IMR-90 (cell line): Measurements from ENCODE around the gene ACSL3. TPM values are rescaled to one million over a fixed set of nuclear protein-coding genes. Genes with fewer than 3 reads are reported as not detected.

Source experiments
- ATAC-seq: fragments of 200-7000 bp; cut with Tn5 transposase; 2 replicates; pipeline ENCODE4 v1.9.1; 2020; ENCODE audit warnings: low read depth, mild to moderate bottlenecking, moderate library complexity
- BruUV-seq: library from RNA; stranded (reverse); fragments of 400-500 nt; replicated peaks from 2 replicates; lab custom pipeline; 2021; lab: Mats Ljungman, UMichigan
- CTCF ChIA-PET: fragments of 300-600 bp; formaldehyde crosslinking; extraction: SDS; loops from one replicate; lab custom pipeline; 2021; ENCODE audit warnings: antibody characterized with exemption; lab: Yijun Ruan, JAX
- POLR2A ChIA-PET: fragments of 300-600 bp; sonication (Branson Sonifier 250); formaldehyde crosslinking; loops from one replicate; lab custom pipeline; 2022; ENCODE audit warnings: antibody characterized with exemption; ENCODE audit not compliant: unreplicated experiment; lab: Charles Lee
- DNase-seq: peaks from one replicate; pipeline ENCODE4 v3.0.0; 2013
- H2AFZ ChIP-seq: replicated peaks from 2 replicates; pipeline ENCODE3; 2013; ENCODE audit warnings: low read length, mild to moderate bottlenecking; ENCODE audit not compliant: poor library complexity
- H2AK5ac ChIP-seq: 2 replicates; pipeline ENCODE4 v1.6.1; 2013; ENCODE audit warnings: low read depth, low read length, inconsistent platforms
- H2AK9ac ChIP-seq: replicated peaks from 2 replicates; pipeline ENCODE3; 2013; ENCODE audit warnings: mild to moderate bottlenecking, low read depth, low read length, moderate library complexity; ENCODE audit not compliant: poor library complexity
- H2BK120ac ChIP-seq: 2 replicates; pipeline ENCODE4 v1.6.1; 2013; ENCODE audit warnings: low read depth, low read length, inconsistent platforms
- H2BK15ac ChIP-seq: 3 replicates; pipeline ENCODE4 v1.6.1; 2013; ENCODE audit warnings: low read depth, low read length, inconsistent platforms
- H2BK20ac ChIP-seq: 2 replicates; pipeline ENCODE4 v1.6.1; 2013; ENCODE audit warnings: low read depth, mild to moderate bottlenecking, inconsistent platforms, low read length, moderate library complexity
- H2BK5ac ChIP-seq: 2 replicates; pipeline ENCODE4 v1.6.1; 2013; ENCODE audit warnings: mild to moderate bottlenecking, low read depth, low read length, inconsistent platforms; ENCODE audit not compliant: poor library complexity, severe bottlenecking
- H3K14ac ChIP-seq: replicated peaks from 2 replicates; pipeline ENCODE4 v1.6.1; 2013; ENCODE audit warnings: low read depth, low read length, inconsistent platforms
- H3K18ac ChIP-seq: 2 replicates; pipeline ENCODE4 v1.6.1; 2013; ENCODE audit warnings: low read depth, low read length, control low read depth
- H3K23ac ChIP-seq: 2 replicates; pipeline ENCODE4 v1.6.1; 2013; ENCODE audit warnings: low read depth, low read length, inconsistent platforms
- H3K27ac ChIP-seq: 2 replicates; pipeline ENCODE4 v1.5.1; 2013; ENCODE audit warnings: mild to moderate bottlenecking, control low read depth, low read length; ENCODE audit not compliant: insufficient read depth
- H3K27me3 ChIP-seq: 2 replicates; pipeline ENCODE4 v1.6.1; 2013; ENCODE audit warnings: low read length; ENCODE audit not compliant: control insufficient read depth, insufficient read depth
- H3K36me3 ChIP-seq: 2 replicates; pipeline ENCODE4 v1.6.1; 2013; ENCODE audit warnings: low read length, mixed read lengths; ENCODE audit not compliant: control insufficient read depth, insufficient read depth
- H3K4ac ChIP-seq: 2 replicates; pipeline ENCODE4 v1.6.1; 2013; ENCODE audit warnings: low read depth, low read length, inconsistent platforms
- H3K4me1 ChIP-seq: 2 replicates; pipeline ENCODE4 v1.6.1; 2013; ENCODE audit warnings: low read length, mixed read lengths; ENCODE audit not compliant: control insufficient read depth, insufficient read depth
- H3K4me2 ChIP-seq: 2 replicates; pipeline ENCODE4 v1.6.1; 2013; ENCODE audit warnings: low read depth, mild to moderate bottlenecking, control low read depth, low read length, moderate library complexity
- H3K4me3 ChIP-seq: 2 replicates; pipeline ENCODE4 v1.5.1; 2013; ENCODE audit warnings: low read depth, mild to moderate bottlenecking, control low read depth, low read length, moderate library complexity; ENCODE audit not compliant: insufficient read depth
- H3K56ac ChIP-seq: 2 replicates; pipeline ENCODE4 v1.6.1; 2013; ENCODE audit warnings: low read length, inconsistent platforms; ENCODE audit not compliant: insufficient read depth; ENCODE audit errors: extremely low read depth
- H3K79me1 ChIP-seq, 2 experiments: 2 replicates each; pipeline ENCODE4 v1.6.1; 2013; ENCODE audit warnings: low read length in 2 of 2, inconsistent platforms in 1 of 2, low read depth in 1 of 2
- H3K9ac ChIP-seq: 2 replicates; pipeline ENCODE4 v1.6.1; 2013; ENCODE audit warnings: low read depth, low read length, control low read depth
- H3K9me1 ChIP-seq: 2 replicates; pipeline ENCODE4 v1.6.1; 2013; ENCODE audit warnings: low read length, inconsistent platforms; ENCODE audit not compliant: insufficient read depth
- H3K9me3 ChIP-seq: 2 replicates; pipeline ENCODE4 v1.6.1; 2013; ENCODE audit warnings: low read length; ENCODE audit not compliant: control insufficient read depth, insufficient read depth
- H4K20me1 ChIP-seq: 2 replicates; pipeline ENCODE4 v1.6.1; 2013; ENCODE audit warnings: low read length, inconsistent platforms; ENCODE audit not compliant: insufficient read depth
- H4K5ac ChIP-seq: 2 replicates; pipeline ENCODE4 v1.6.1; 2013; ENCODE audit warnings: mild to moderate bottlenecking, low read depth, low read length, control low read depth
- H4K8ac ChIP-seq, 2 experiments: 2 replicates each; pipeline ENCODE4 v1.6.1; 2013; ENCODE audit warnings: low read depth in 2 of 2, low read length in 2 of 2, control low read depth in 1 of 2, inconsistent platforms in 1 of 2
- H4K91ac ChIP-seq: 2 replicates; pipeline ENCODE4 v1.6.1; 2013; ENCODE audit warnings: low read depth, low read length, inconsistent platforms; ENCODE audit not compliant: insufficient read depth
- FOS ChIP-seq: fragments of 150-350 bp; IDR thresholded peaks from 2 replicates; pipeline ENCODE4 v1.6.1; 2016; ENCODE audit warnings: low read depth, low read length
- MAFK ChIP-seq: IDR thresholded peaks from 2 replicates; pipeline ENCODE4 v1.6.1; 2012; ENCODE audit warnings: low read depth, low read length, improper control_type of control experiment
- SMC3 ChIP-seq: fragments of 150-350 bp; IDR thresholded peaks from 2 replicates; pipeline ENCODE4 v1.6.1; 2016; ENCODE audit warnings: low read depth, mild to moderate bottlenecking, antibody characterized with exemption, low read length, moderate library complexity
- WGBS, 2 experiments: methylation state at CpG; one replicate each; pipeline versions ENCODE4 v1.1.5 to v1.1.7; 2013; ENCODE audit warnings: missing lambda C conversion rate in 2 of 2; ENCODE audit not compliant: insufficient read length in 1 of 2; ENCODE audit errors: extremely low coverage in 2 of 2; 5-methylcytosine and 5-hydroxymethylcytosine counted together
- dilution Hi-C: fragments of 300-500 bp; cut with HindIII; formaldehyde crosslinking; loops from one replicate; pipeline ENCODE4 v1.14.3; 2018; ENCODE audit warnings: low sequenced_read_pairs; ENCODE audit not compliant: unreplicated experiment
- in situ Hi-C: fragments of 300-500 bp; cut with MboI; formaldehyde crosslinking; loops from 3 replicates; pipeline ENCODE4 v1.14.3; 2019; ENCODE audit warnings: low sequenced_read_pairs, inconsistent platforms, mixed read lengths
- intact Hi-C: fragments of 100-400 bp; cut with micrococcal nuclease; formaldehyde crosslinking; loops from 2 replicates; pipeline ENCODE4 v1.10.0; 2022
- polyA plus RNA-seq, 3 experiments: library from polyadenylated mRNA; depleted of rRNA; stranded (reverse); fragments of >200 nt; gene quantifications; 2 replicates each; pipeline ENCODE4 v1.2.3, GENCODE V29; 2012; ENCODE audit warnings: low replicate concordance in 1 of 3
- total RNA-seq: library from RNA; depleted of rRNA; stranded (reverse); fragments of >200 nt; gene quantifications from 2 replicates; pipeline ENCODE4 v1.2.3, GENCODE V29; 2012

Gene ACSL3
- total and polyA plus RNA-seq, 2 of the 4 experiments (the other 2 are of a cell fraction), result 31.0 to 84.2 TPM

DNA sequence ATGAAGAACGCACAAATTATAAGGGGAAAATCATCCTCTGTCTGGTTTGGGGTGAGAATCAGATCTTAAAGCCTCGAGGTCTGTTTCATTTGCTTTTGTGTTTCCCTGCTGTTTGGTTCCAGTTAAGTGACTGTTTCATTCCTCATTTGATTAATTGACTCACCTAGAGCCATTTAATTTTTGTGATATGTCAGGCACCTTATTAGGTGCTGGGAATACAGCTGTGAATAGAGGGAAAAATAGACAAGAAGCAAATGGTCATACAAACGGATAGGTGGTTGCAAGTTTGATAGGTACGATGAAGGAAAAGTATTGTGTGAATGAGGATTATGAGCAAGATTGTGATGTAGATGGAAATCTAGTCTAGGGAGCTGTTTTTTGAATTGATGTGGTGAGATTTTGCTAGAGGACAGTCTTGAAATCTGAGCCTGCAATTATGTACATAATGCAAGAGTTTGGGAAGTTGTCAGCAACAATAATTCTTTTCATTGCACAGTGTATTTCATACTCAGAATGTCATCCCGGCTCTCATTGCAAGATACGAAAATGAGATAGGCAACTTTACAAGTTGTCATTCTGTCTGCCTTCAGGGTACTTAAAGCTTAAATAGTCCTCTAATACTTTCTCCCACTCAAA is 2.2 kb downstream of the ACSL3 start (continued):
- no peak for TF ChIP-seq SMC3

DNA sequence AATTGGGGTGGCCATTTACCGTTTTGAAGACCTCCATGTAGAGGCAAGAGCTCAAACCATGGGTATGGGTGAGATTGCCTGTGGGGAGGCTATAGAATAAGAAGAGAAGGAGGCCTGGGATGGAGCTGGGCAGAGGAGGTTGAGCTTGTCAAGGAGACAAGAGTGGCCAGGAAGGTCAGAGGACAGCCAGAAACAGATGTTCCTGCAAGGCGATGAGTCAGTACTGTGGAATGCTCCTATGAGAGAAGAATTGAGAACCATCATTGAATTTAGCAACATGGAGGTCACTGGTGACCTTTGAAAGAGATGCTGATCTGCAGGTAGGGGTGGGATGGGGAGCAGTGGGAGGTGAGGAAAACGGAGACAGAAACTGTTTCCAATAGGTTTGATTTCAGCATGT is 3.5 kb downstream of the ACSL3 start:
- Histone ChIP-seq H3K4me3 (no peak overlapping the region), H3K14ac (0 out of 2 replicates have a peak overlapping the region, but pooled peaks have one; percentile 43), H3K4ac (peak overlapping the region; percentile 27), H4K8ac (no peak overlapping the region), H2BK120ac (no peak overlapping the region), H2AK5ac (no peak overlapping the region), H3K27me3 (no peaks in the 10 kb centered on the region), H3K27ac (no peak overlapping the region), H4K91ac (no peak overlapping the region), H3K18ac (0 out of 2 replicates have a peak overlapping the region, but pooled peaks have one; percentile 33), H3K9me3 (no peaks in the 10 kb centered on the region), H3K56ac (no peak overlapping the region), H2BK5ac (no peak overlapping the region), H2BK20ac (0 out of 2 replicates have a peak overlapping the region, but pooled peaks have one; percentile 47), H3K36me3 (no peaks in the 10 kb centered on the region), H2AK9ac (no peak overlapping the region), H3K79me1 (peaks cover 0 to 52% of the 10 kb centered on the region in 2 experiments; a peak in 2 of 4 replicates), H4K20me1 (peaks cover 71% of the 10 kb centered on the region), H3K4me2 (peak overlapping the region; percentile 67), H3K4me1 (peaks cover 10% of the 10 kb centered on the region), H2AFZ (no peak overlapping the region), H2BK15ac (no peak overlapping the region), H3K9me1 (peaks cover 8% of the 10 kb centered on the region), H3K23ac (no peak overlapping the region), H3K9ac (no peak overlapping the region), H4K5ac (no peak overlapping the region)
- dilution Hi-C loops, result no loop called here
- TF ChIP-seq FOS (peak; percentile 43; the same call in 1 of the 2 replicates), MAFK (no peak)
- DNase-seq (peak; percentile 84), ATAC-seq (no peak)
- 84% methylated on average over 3 of the region's 3 CpGs; no CpG with 5 or more reads in 1 of the 2 experiments for WGBS, 2 experiments
- no TSS peak for BruUV-seq
- intact Hi-C loops, result loop anchor here (1.0 to 5.0 kb wide), 4 partner anchors 15 to 172 kb away; no protein-coding TSS in a partner anchor
- CTCF ChIA-PET, result interaction anchor here (1.2 to 1.5 kb wide), 3 partner anchors 39 to 155 kb away, joined by 3 to 6 read pairs (median 4); no protein-coding TSS in a partner anchor
- POLR2A ChIA-PET, result no interaction called here
- in situ Hi-C loops, result loop anchor here (5.0 kb wide), 1 partner anchor 157 kb away; no protein-coding TSS in a partner anchor
